GM18907 (cell line): ENCODE data around the gene SPEG.
A peak's percentile ranks its signal among the peaks of the same experiment; 100 is the strongest.

Source experiments
- ATAC-seq: cut with Tn5 transposase; IDR thresholded peaks from one replicate; pipeline ENCODE4 v1.9.1; 2021; ENCODE audit warnings: mild to moderate bottlenecking, moderate library complexity; ENCODE audit not compliant: unreplicated experiment

The SPEG gene

GRCh38 chr2:219524817-219525216 is 90.2 kb downstream of the SPEG start:
- no peak for ATAC-seq

- no peak for ATAC-seq
Measured at GRCh38 chr2:219525533-219526232, 91.0 kb downstream of the SPEG start.

GRCh38 chr2:219526320-219527075 is 91.9 kb downstream of the SPEG start:
- no peak for ATAC-seq

GRCh38 chr2:219527076-219527394 is 92.4 kb downstream of the SPEG start:
- ATAC-seq = no peak

GRCh38 chr2:219527472-219527871 is 92.8 kb downstream of the SPEG start:
- no peak for ATAC-seq

GRCh38 chr2:219530048-219530963 is 95.7 kb downstream of the SPEG start:
- ATAC-seq = peak; percentile 83

GRCh38 chr2:219531639-219532377 is 97.2 kb downstream of the SPEG start:
- ATAC-seq = no peak

GRCh38 chr2:219532378-219532649 is 97.7 kb downstream of the SPEG start:
- no peak for ATAC-seq

GRCh38 chr2:219533930-219534661 is 99.5 kb downstream of the SPEG start:
- no peak for ATAC-seq

GRCh38 chr2:219536425-219536824 is 101.8 kb downstream of the SPEG start:
- ATAC-seq = no peak

- no peak for ATAC-seq
Measured at GRCh38 chr2:219536967-219537366, 102.3 kb downstream of the SPEG start.

GRCh38 chr2:219537657-219538488 is 103.2 kb downstream of the SPEG start:
- no peak for ATAC-seq

GRCh38 chr2:219538504-219538951 is 103.9 kb downstream of the SPEG start:
- ATAC-seq = no peak

GRCh38 chr2:219538956-219539788 is 104.5 kb downstream of the SPEG start:
- no peak for ATAC-seq

GRCh38 chr2:219539926-219540678 is 105.5 kb downstream of the SPEG start:
- ATAC-seq = no peak

GRCh38 chr2:219540784-219541504 is 106.3 kb downstream of the SPEG start:
- ATAC-seq = no peak

GRCh38 chr2:219541611-219542180 is 107.1 kb downstream of the SPEG start:
- ATAC-seq = peak; percentile 57
